CD4-positive, alpha-beta T cell treated with Interleukin-1 beta for 1 hour (primary cell): Measurements from ENCODE around the gene SALL2.
A peak's percentile ranks its signal among the peaks of the same experiment; 100 is the strongest.
"Not testable (repeated sequence)": the region's sequence is repeated elsewhere in the genome, so short reads cannot be mapped to it uniquely, and the experiment has no call there.

Experiments used
- DNase-seq, 2 donors: peaks; one replicate each; pipeline ENCODE4 v3.0.0-alpha.2; 2020 to 2022

Gene SALL2

GRCh38 chr14:21525962-21526671 lies at the start of gene SALL2:
Gene SALL2 (minus strand): TSS chr14:21526346. CDS start chr14:21526127, 219 bp downstream.
- peak; percentile 54 to 65 for DNase-seq

GRCh38 chr14:21575661-21576060 lies 49.5 kb upstream of the SALL2 start:
- no peak for DNase-seq

GRCh38 chr14:21572604-21573003 lies 46.5 kb upstream of the SALL2 start:
- DNase-seq = no peak

- no peak for DNase-seq
Measured at GRCh38 chr14:21558703-21559170, 32.6 kb upstream of the SALL2 start.

- DNase-seq = peak; percentile 63 to 85
Measured at GRCh38 chr14:21557084-21557901, 31.1 kb upstream of the SALL2 start.

GRCh38 chr14:21556378-21557083 lies 30.4 kb upstream of the SALL2 start:
- DNase-seq = no peak

- no peak for DNase-seq
Measured at GRCh38 chr14:21553266-21553665, 27.1 kb upstream of the SALL2 start.

GRCh38 chr14:21544588-21544987 lies 18.4 kb upstream of the SALL2 start:
- not testable (repeated sequence) for DNase-seq

GRCh38 chr14:21543963-21544362 lies 17.8 kb upstream of the SALL2 start:
- no peak for DNase-seq

GRCh38 chr14:21543521-21543960 lies 17.4 kb upstream of the SALL2 start:
- no peak for DNase-seq

GRCh38 chr14:21541413-21542074 lies 15.4 kb upstream of the SALL2 start:
- no peak for DNase-seq

GRCh38 chr14:21539189-21539940 lies 13.2 kb upstream of the SALL2 start:
- DNase-seq = no peak

- DNase-seq = no peak
Measured at GRCh38 chr14:21537090-21537424, 10.9 kb upstream of the SALL2 start.

- DNase-seq = no peak
Measured at GRCh38 chr14:21536418-21537089, 10.4 kb upstream of the SALL2 start.

- no peak for DNase-seq
Measured at GRCh38 chr14:21535545-21536417, 9.6 kb upstream of the SALL2 start.

- no peak for DNase-seq
Measured at GRCh38 chr14:21534576-21534975, 8.4 kb upstream of the SALL2 start.

- DNase-seq = no peak
Measured at GRCh38 chr14:21533294-21533693, 7.1 kb upstream of the SALL2 start.

GRCh38 chr14:21529515-21529914 lies 3.4 kb upstream of the SALL2 start:
- DNase-seq = no peak

GRCh38 chr14:21528381-21529348 lies 2.5 kb upstream of the SALL2 start:
- DNase-seq = no peak
